Measurements from ENCODE around the gene TMED3. TPM values are rescaled to one million over a fixed set of nuclear protein-coding genes. Genes with fewer than 3 reads are reported as not detected.
A peak's percentile ranks its signal among the peaks of the same experiment; 100 is the strongest.

TMED3 gene
- total RNA-seq = 109 and 132 TPM in 2 replicates

GRCh38 chr15:79310985-79311900 is at the start of gene TMED3:
TMED3 (plus strand) TSS chr15:79311112; CDS start chr15:79311250, 138 bp downstream.
- H3K27me3 ChIP-seq (ENCODE audit: control insufficient read depth, insufficient read depth, low read length) = peaks cover 9% of the 10 kb centered on the region
- no peaks in the 10 kb centered on the region for H3K36me3 ChIP-seq (ENCODE audit: control insufficient read depth, insufficient read depth, low read length)
- peak; percentile 19 for TF ChIP-seq CTCF (IDR thresholded peaks at IDR 0.05; ENCODE audit: insufficient read depth, low read length, poor library complexity, severe bottlenecking)
- DNase-seq (ENCODE audit: low read depth) = peak; percentile 45
- peak within 1 kb of the TSS; percentile 74 for H3K4me3 ChIP-seq (ENCODE audit: low read depth, low read length)

- DNase-seq (ENCODE audit: low read depth) = no peak
- H3K4me3 ChIP-seq (ENCODE audit: low read depth, low read length) = no peak overlapping the region
- H3K27me3 ChIP-seq (ENCODE audit: control insufficient read depth, insufficient read depth, low read length) = no peaks in the 10 kb centered on the region
- no peak for TF ChIP-seq CTCF (IDR thresholded peaks at IDR 0.05; ENCODE audit: insufficient read depth, low read length, poor library complexity, severe bottlenecking)
- H3K36me3 ChIP-seq (ENCODE audit: control insufficient read depth, insufficient read depth, low read length) = no peaks in the 10 kb centered on the region
These were observed 49.1 kb upstream of the TMED3 start for GRCh38 chr15:79261836-79262235.

GRCh38 chr15:79265167-79265566 is 45.7 kb upstream of the TMED3 start:
- no peak overlapping the region for H3K4me3 ChIP-seq (ENCODE audit: low read depth, low read length)
- TF ChIP-seq CTCF (IDR thresholded peaks at IDR 0.05; ENCODE audit: insufficient read depth, low read length, poor library complexity, severe bottlenecking) = no peak
- no peaks in the 10 kb centered on the region for H3K27me3 ChIP-seq (ENCODE audit: control insufficient read depth, insufficient read depth, low read length)
- no peaks in the 10 kb centered on the region for H3K36me3 ChIP-seq (ENCODE audit: control insufficient read depth, insufficient read depth, low read length)
- DNase-seq (ENCODE audit: low read depth) = no peak

GRCh38 chr15:79265987-79266579 is 44.8 kb upstream of the TMED3 start:
- no peak for TF ChIP-seq CTCF (IDR thresholded peaks at IDR 0.05; ENCODE audit: insufficient read depth, low read length, poor library complexity, severe bottlenecking)
- H3K36me3 ChIP-seq (ENCODE audit: control insufficient read depth, insufficient read depth, low read length) = no peaks in the 10 kb centered on the region

GRCh38 chr15:79282371-79283251 is 28.3 kb upstream of the TMED3 start, which contains the start of gene ANKRD34C:
ANKRD34C (plus strand) TSS chr15:79282722; CDS start chr15:79293285, 10,563 bp downstream.
- H3K36me3 ChIP-seq (ENCODE audit: control insufficient read depth, insufficient read depth, low read length) = no peaks in the 10 kb centered on the region
- H3K27me3 ChIP-seq (ENCODE audit: control insufficient read depth, insufficient read depth, low read length) = peaks cover 24% of the 10 kb centered on the region
- DNase-seq (ENCODE audit: low read depth) = no peak
- no peak within 1 kb of the TSS for H3K4me3 ChIP-seq (ENCODE audit: low read depth, low read length)
- no peak for TF ChIP-seq CTCF (IDR thresholded peaks at IDR 0.05; ENCODE audit: insufficient read depth, low read length, poor library complexity, severe bottlenecking)

More at GRCh38 chr15:79265987-79266579, 44.8 kb upstream of the TMED3 start:
- no peak for DNase-seq (ENCODE audit: low read depth)
- no peak overlapping the region for H3K4me3 ChIP-seq (ENCODE audit: low read depth, low read length)
- H3K27me3 ChIP-seq (ENCODE audit: control insufficient read depth, insufficient read depth, low read length) = no peaks in the 10 kb centered on the region
